CD14-positive monocyte (primary cell): ENCODE measurements around the gene ZNF586. TPM values are rescaled to one million over a fixed set of nuclear protein-coding genes. Genes with fewer than 3 reads are reported as not detected.
A peak's percentile ranks its signal among the peaks of the same experiment; 100 is the strongest.
"Not testable (repeated sequence)": the region's sequence is repeated elsewhere in the genome, so short reads cannot be mapped to it uniquely, and the experiment has no call there.

Source experiments
- DNase-seq, 3 donors: peaks; one replicate each; pipeline ENCODE4 v3.0.0-alpha.2; 2011 to 2022
- H2AFZ ChIP-seq: 2 replicates; pipeline ENCODE4 v1.6.0; 2012; ENCODE audit warnings: mild to moderate bottlenecking, low read depth, low read length, inconsistent platforms; ENCODE audit not compliant: insufficient read depth, poor library complexity, severe bottlenecking
- H3K27ac ChIP-seq, 2 donors: 1 replicate in 1 of 2; 2 replicates in 1 of 2; pipeline ENCODE4 v1.5.1; 2012 to 2013; ENCODE audit warnings: low read length in 2 of 2, control low read depth in 1 of 2, inconsistent platforms in 1 of 2, low read depth in 1 of 2, mild to moderate bottlenecking in 1 of 2
- H3K27me3 ChIP-seq, 2 donors: one replicate each; pipeline versions ENCODE4 v1.6.0 to v1.6.1; 2011 to 2013; ENCODE audit warnings: low read length in 2 of 2; ENCODE audit not compliant: control insufficient read depth in 2 of 2, insufficient read depth in 2 of 2
- H3K36me3 ChIP-seq, 2 donors: replicated peaks in 1 of 2; 1 replicate in 1 of 2; 2 replicates in 1 of 2; pipeline versions ENCODE4 v1.5.1 to v1.6.1; 2012 to 2013; ENCODE audit warnings: low read length in 2 of 2, control low read depth in 1 of 2, inconsistent platforms in 1 of 2, mild to moderate bottlenecking in 1 of 2; ENCODE audit not compliant: insufficient read depth in 2 of 2, control insufficient read depth in 1 of 2
- H3K4me1 ChIP-seq, 2 donors: 1 replicate in 1 of 2; 2 replicates in 1 of 2; pipeline versions ENCODE4 v1.5.1 to v1.6.1; 2012 to 2013; ENCODE audit warnings: low read length in 2 of 2, control low read depth in 1 of 2, inconsistent platforms in 1 of 2, mild to moderate bottlenecking in 1 of 2, moderate library complexity in 1 of 2; ENCODE audit not compliant: insufficient read depth in 2 of 2, control insufficient read depth in 1 of 2
- H3K4me2 ChIP-seq: replicated peaks from 2 replicates; pipeline ENCODE3; 2012; ENCODE audit warnings: low read length, moderate library complexity, mild to moderate bottlenecking; ENCODE audit not compliant: poor library complexity, severe bottlenecking; ENCODE audit errors: extremely low read depth
- H3K4me3 ChIP-seq, 3 experiments: fragments of 200-600 bp in 1 of 3; sonication (generic) in 1 of 3; replicated peaks in 1 of 3; 1 replicate in 2 of 3; 2 replicates in 1 of 3; pipeline ENCODE4 v1.5.1; 2011 to 2013; ENCODE audit warnings: low read length in 3 of 3, mild to moderate bottlenecking in 3 of 3, control low read depth in 2 of 3, low read depth in 2 of 3, inconsistent platforms in 1 of 3, moderate library complexity in 1 of 3
- H3K79me2 ChIP-seq: 2 replicates; pipeline ENCODE4 v1.6.0; 2012; ENCODE audit warnings: mild to moderate bottlenecking, control low read depth, inconsistent platforms, low read length, moderate library complexity; ENCODE audit not compliant: insufficient read depth
- H3K9ac ChIP-seq: 2 replicates; pipeline ENCODE4 v1.6.0; 2017; ENCODE audit warnings: low read length, mild to moderate bottlenecking; ENCODE audit not compliant: insufficient read depth, poor library complexity, severe bottlenecking
- H3K9me3 ChIP-seq, 2 donors: replicated peaks in 1 of 2; 1 replicate in 1 of 2; 2 replicates in 1 of 2; pipeline versions ENCODE4 v1.5.1 to v1.6.1; 2012 to 2013; ENCODE audit warnings: low read length in 2 of 2, control low read depth in 1 of 2; ENCODE audit not compliant: control insufficient read depth in 1 of 2, insufficient read depth in 1 of 2
- H4K20me1 ChIP-seq: 2 replicates; pipeline ENCODE4 v1.6.0; 2012; ENCODE audit warnings: mild to moderate bottlenecking, low read length, control low read depth, moderate library complexity; ENCODE audit not compliant: insufficient read depth
- H3K27ac Mint-ChIP-seq, 7 donors: one replicate each; pipeline ENCODE4 v1.8.0; 2020; ENCODE audit warnings: mild to moderate bottlenecking in 7 of 7, mixed read lengths in 7 of 7, moderate library complexity in 6 of 7, inconsistent platforms in 2 of 7
- H3K27me3 Mint-ChIP-seq, 3 donors: one replicate each; pipeline ENCODE4 v1.8.0; 2021 to 2022; ENCODE audit warnings: low read depth in 3 of 3, mild to moderate bottlenecking in 3 of 3, mixed read lengths in 3 of 3, moderate library complexity in 3 of 3, inconsistent platforms in 1 of 3
- H3K36me3 Mint-ChIP-seq, 2 donors: one replicate each; pipeline ENCODE4 v1.8.0; 2020; ENCODE audit warnings: mixed read lengths in 2 of 2, inconsistent platforms in 1 of 2, mild to moderate bottlenecking in 1 of 2
- H3K4me1 Mint-ChIP-seq: one replicate; pipeline ENCODE4 v1.8.0; 2020; ENCODE audit warnings: mild to moderate bottlenecking, mixed read lengths
- H3K4me3 Mint-ChIP-seq, 2 donors: one replicate each; pipeline ENCODE4 v1.8.0; 2020; ENCODE audit warnings: mild to moderate bottlenecking in 2 of 2, mixed read lengths in 2 of 2, moderate library complexity in 1 of 2
- H3K9me3 Mint-ChIP-seq, 7 donors: one replicate each; pipeline ENCODE4 v1.8.0; 2020 to 2022; ENCODE audit warnings: mixed read lengths in 7 of 7, mild to moderate bottlenecking in 6 of 7, moderate library complexity in 6 of 7, inconsistent platforms in 2 of 7
- CTCF ChIP-seq: fragments of 200-600 bp; IDR thresholded peaks from one replicate; pipeline ENCODE4 v1.8.0; 2022; ENCODE audit warnings: antibody characterized with exemption, mild to moderate bottlenecking
- WGBS: methylation state at CpG from one replicate; pipeline ENCODE4 v1.1.5; 2013; ENCODE audit warnings: missing lambda C conversion rate; ENCODE audit not compliant: insufficient coverage; 5-methylcytosine and 5-hydroxymethylcytosine counted together
- intact Hi-C, 2 donors: fragments of 100-400 bp; cut with micrococcal nuclease; formaldehyde crosslinking; loops; one replicate each; pipeline versions ENCODE4 v1.15.0 to v1.15.1; 2023
- polyA plus RNA-seq, 3 donors: library from polyadenylated mRNA; depleted of rRNA in 1 of 3; unstranded in 2 of 3; stranded (reverse) in 1 of 3; fragments of 300-500 nt in 2 of 3; fragments of >200 nt in 1 of 3; fragmentation: Illumina TruSeq in 2 of 3; gene quantifications; 1 replicate in 2 of 3; 2 replicates in 1 of 3; pipeline ENCODE4 v1.2.3, GENCODE V29; 2012 to 2021

Gene ZNF586
- polyA plus RNA-seq, 3 donors = 7.7 to 10.5 (median 10.2) TPM

GRCh38 chr19:57720878-57721277 lies 48.6 kb upstream of the ZNF586 start:
- H3K4me1 Mint-ChIP-seq = no peaks in the 10 kb centered on the region
- H3K27me3 Mint-ChIP-seq = peaks cover 0 to 2% (median 0%) of the 10 kb centered on the region in 3 donors
- H3K4me3 Mint-ChIP-seq = no peak overlapping the region
- H3K27ac Mint-ChIP-seq = no peak overlapping the region
- Histone ChIP-seq H3K9me3 (peaks cover 92 to 95% of the 10 kb centered on the region in 2 donors), H4K20me1 (no peaks in the 10 kb centered on the region), H3K4me3 (peak overlapping the region in 1 of 3 experiments; percentile 35), H3K4me1 (no peaks in the 10 kb centered on the region), H3K9ac (no peak overlapping the region), H3K79me2 (no peaks in the 10 kb centered on the region), H3K27me3 (no peaks in the 10 kb centered on the region), H2AFZ (no peak overlapping the region), H3K27ac (no peak overlapping the region), H3K4me2 (no peak overlapping the region), H3K36me3 (peaks cover 32 to 50% of the 10 kb centered on the region in 2 donors)
- no peak for TF ChIP-seq CTCF
- 97% methylated on average over 4 of the region's 10 CpGs for WGBS
- H3K36me3 Mint-ChIP-seq = peaks cover 49 to 59% of the 10 kb centered on the region in 2 donors
- DNase-seq = no peak
- peaks cover 77 to 97% (median 96%) of the 10 kb centered on the region in 7 donors for H3K9me3 Mint-ChIP-seq
- intact Hi-C loops = no loop called here

GRCh38 chr19:57738320-57738719 lies 31.2 kb upstream of the ZNF586 start:
- H3K9me3 Mint-ChIP-seq = peaks cover 0 to 20% (median 4%) of the 10 kb centered on the region in 7 donors
- not testable (repeated sequence) for H3K27ac ChIP-seq, H3K27ac Mint-ChIP-seq, H3K36me3 Mint-ChIP-seq, H3K9me3 ChIP-seq, H3K36me3 ChIP-seq, H3K79me2 ChIP-seq, H4K20me1 ChIP-seq, H3K9ac ChIP-seq, H3K4me3 ChIP-seq, H3K4me1 ChIP-seq, H3K4me3 Mint-ChIP-seq, H3K27me3 ChIP-seq, H3K4me2 ChIP-seq, H3K4me1 Mint-ChIP-seq, H3K27me3 Mint-ChIP-seq
- no CpG with 5 or more reads among the region's 10 CpGs for WGBS
- intact Hi-C loops = loop anchor here (5.0 kb wide), 2 partner anchors 164 to 419 kb away; no protein-coding TSS in a partner anchor
- peak; percentile 9 to 44 (median 31) for DNase-seq
- peak overlapping the region; percentile 29 for H2AFZ ChIP-seq
- TF ChIP-seq CTCF = peak; percentile 85

GRCh38 chr19:57738770-57739169 lies 30.7 kb upstream of the ZNF586 start:
- H3K27ac Mint-ChIP-seq, H3K4me3 ChIP-seq, H3K36me3 ChIP-seq, H3K4me2 ChIP-seq, H3K27me3 ChIP-seq, H3K4me1 Mint-ChIP-seq, DNase-seq, H3K27ac ChIP-seq, H3K4me3 Mint-ChIP-seq, H4K20me1 ChIP-seq, H3K4me1 ChIP-seq, H3K36me3 Mint-ChIP-seq, H3K27me3 Mint-ChIP-seq, H3K79me2 ChIP-seq, H3K9me3 ChIP-seq, H3K9ac ChIP-seq: not testable (repeated sequence)
- 97% methylated on average over 4 of the region's 7 CpGs for WGBS
- H2AFZ ChIP-seq = peak overlapping the region; percentile 29
- intact Hi-C loops = loop anchor here (5.0 kb wide), 2 partner anchors 164 to 419 kb away; no protein-coding TSS in a partner anchor
- peaks cover 0 to 24% (median 7%) of the 10 kb centered on the region in 7 donors for H3K9me3 Mint-ChIP-seq
